Fibroblast of the aortic adventitia (primary cell): Measurements from ENCODE around the gene DNAJC25. TPM values are rescaled to one million over a fixed set of nuclear protein-coding genes. Genes with fewer than 3 reads are reported as not detected.
A peak's percentile ranks its signal among the peaks of the same experiment; 100 is the strongest.

Experiments used
- DNase-seq: peaks from one replicate; pipeline ENCODE4 v3.0.0-alpha.2; 2010; ENCODE audit warnings: low read depth
- H3K4me3 ChIP-seq: 2 replicates; pipeline ENCODE4 v1.5.1; 2011; ENCODE audit warnings: low read depth, mild to moderate bottlenecking, control low read depth, low read length, moderate library complexity
- CTCF ChIP-seq: IDR thresholded peaks from 2 replicates; pipeline ENCODE4 v1.5.1; 2011; ENCODE audit warnings: mild to moderate bottlenecking, low read length, control low read depth, inconsistent platforms; ENCODE audit not compliant: insufficient read depth
- total RNA-seq: library from RNA; depleted of rRNA; stranded (reverse); fragments of >200 nt; gene quantifications from 2 replicates; pipeline ENCODE4 v1.2.3, GENCODE V29; 2012; ENCODE audit warnings: low replicate concordance

DNAJC25 gene
- total RNA-seq, 1 donor = 12.7 TPM

DNA sequence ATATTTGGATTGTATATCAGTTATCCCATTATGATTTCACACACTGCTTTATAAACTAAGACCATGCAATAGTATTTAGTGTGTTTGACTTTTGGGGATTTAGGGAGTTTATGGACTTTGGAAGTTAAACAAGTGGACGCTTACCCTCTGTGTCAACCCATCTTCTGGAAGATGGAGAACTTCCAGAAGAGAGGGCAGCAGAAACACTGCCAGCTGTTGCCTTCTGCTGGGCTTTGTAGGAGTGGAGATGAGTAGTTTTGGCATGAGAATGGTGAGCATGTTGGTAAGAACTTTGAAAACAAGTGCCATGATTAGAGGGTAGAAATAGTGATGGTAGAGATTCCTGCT lies 2.2 kb downstream of the DNAJC25 start:
- no peak for TF ChIP-seq CTCF
- peak overlapping the region; percentile 86 for H3K4me3 ChIP-seq
- no peak for DNase-seq

DNA sequence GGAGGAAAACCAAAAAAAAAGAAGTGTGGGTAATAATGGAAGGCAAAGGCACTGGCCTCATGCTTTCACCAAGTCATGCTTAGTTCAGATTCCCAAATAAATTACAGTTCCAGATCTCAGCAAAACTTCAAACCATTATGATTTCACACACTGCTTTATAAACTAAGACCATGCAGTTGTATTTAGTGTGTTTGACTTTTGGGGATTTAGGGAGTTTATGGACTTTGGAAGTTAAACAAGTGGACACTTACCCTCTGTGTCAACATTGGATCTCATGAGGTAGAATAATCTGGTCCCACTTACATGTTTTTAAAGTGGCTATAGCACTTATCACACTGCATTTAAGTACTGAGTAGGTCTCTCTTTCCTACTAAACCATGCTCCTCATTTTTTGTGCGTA lies 3.7 kb downstream of the DNAJC25 start:
- TF ChIP-seq CTCF = no peak
- H3K4me3 ChIP-seq = no peak overlapping the region
- no peak for DNase-seq

DNA sequence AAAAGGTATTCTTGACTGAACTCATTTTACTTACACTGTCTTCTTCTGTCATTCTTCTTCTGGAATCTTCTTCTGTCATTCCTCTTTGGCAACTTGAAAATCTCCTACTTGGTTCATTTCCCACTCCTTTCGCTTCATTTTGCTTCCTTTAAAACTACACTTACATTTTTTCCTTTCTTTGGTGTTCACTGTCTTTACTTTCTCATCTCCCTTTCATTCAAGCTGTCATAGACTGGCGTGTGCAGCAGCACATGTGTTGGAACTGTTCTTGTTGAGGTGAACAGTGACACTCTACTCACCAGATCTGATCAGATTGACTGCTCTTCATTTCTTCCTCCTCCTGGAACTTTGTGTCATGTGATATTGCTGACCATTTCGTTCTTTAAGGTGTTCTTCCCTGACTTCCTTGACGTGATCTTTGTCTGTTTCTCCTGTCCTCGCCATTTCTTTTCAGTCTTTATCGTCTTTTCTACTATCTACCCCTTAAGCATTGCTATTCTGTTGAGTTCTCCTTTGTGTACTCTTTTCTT lies 6.4 kb downstream of the DNAJC25 start:
- no peak overlapping the region for H3K4me3 ChIP-seq
- no peak for DNase-seq
- TF ChIP-seq CTCF = no peak

DNA sequence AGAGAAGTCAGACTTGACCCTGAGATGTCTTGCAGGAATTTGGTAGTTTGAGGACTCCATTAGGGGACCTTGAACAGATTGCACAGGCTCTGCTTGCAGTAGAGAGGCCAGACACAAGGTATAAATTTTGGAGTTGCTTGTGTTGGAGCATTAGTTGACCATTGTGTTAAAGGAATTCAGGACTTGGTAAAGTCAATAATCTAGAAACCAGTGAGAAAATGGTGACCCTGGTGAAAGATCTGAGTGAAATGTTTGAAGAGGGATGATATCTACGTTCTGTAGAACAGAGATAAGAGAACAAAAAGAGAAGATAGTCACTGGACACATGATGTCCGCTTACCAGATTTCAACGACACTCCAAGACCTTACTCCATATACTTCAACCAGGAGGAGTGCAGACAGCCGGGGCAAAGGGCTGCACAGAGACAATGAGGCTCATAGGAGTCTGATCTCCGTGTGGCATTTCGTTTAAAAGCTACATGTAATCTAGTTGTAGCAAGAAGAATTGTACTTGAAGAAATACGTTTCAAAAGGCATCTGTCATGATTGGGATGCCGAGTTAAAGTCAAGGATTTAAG lies 13.2 kb downstream of the DNAJC25 start:
- H3K4me3 ChIP-seq = no peak overlapping the region
- no peak for DNase-seq
- no peak for TF ChIP-seq CTCF

GRCh38 chr9:111645806-111646205 lies 14.7 kb downstream of the DNAJC25 start:
- peak; percentile 41 for DNase-seq
- TF ChIP-seq CTCF = no peak
- no peak overlapping the region for H3K4me3 ChIP-seq

- H3K4me3 ChIP-seq = no peak overlapping the region
- no peak for TF ChIP-seq CTCF
- DNase-seq = no peak
These were observed 15.3 kb downstream of the DNAJC25 start for GRCh38 chr9:111646417-111646816.

DNA sequence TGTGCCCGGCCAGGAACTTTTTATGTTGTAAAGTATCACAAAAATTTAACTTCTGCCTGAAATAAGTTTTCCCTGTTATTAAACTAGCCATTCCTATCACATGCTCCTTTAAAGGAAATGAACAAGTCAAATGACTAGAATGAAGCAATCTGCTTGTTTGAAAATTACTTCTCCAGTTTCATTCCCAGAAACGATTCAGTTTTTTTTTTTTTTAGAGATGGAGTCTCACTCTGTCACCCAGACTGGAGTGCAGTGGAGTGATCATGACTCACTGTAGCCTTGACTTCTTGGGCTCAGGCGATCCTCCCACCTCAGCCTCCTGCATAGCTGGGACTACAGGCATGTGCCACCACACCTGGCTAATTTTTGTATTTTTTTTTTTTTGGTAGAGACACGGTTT lies 16.9 kb downstream of the DNAJC25 start:
- DNase-seq = no peak
- no peak overlapping the region for H3K4me3 ChIP-seq
- no peak for TF ChIP-seq CTCF
